HG02763 (cell line): Measurements from ENCODE around the gene AGO1.
"Not testable (repeated sequence)": the region's sequence is repeated elsewhere in the genome, so short reads cannot be mapped to it uniquely, and the experiment has no call there.

Experiments used
- ATAC-seq: cut with Tn5 transposase; IDR thresholded peaks from one replicate; pipeline ENCODE4 v1.9.1; 2021; ENCODE audit warnings: mild to moderate bottlenecking, moderate library complexity; ENCODE audit not compliant: unreplicated experiment

AGO1 gene

DNA sequence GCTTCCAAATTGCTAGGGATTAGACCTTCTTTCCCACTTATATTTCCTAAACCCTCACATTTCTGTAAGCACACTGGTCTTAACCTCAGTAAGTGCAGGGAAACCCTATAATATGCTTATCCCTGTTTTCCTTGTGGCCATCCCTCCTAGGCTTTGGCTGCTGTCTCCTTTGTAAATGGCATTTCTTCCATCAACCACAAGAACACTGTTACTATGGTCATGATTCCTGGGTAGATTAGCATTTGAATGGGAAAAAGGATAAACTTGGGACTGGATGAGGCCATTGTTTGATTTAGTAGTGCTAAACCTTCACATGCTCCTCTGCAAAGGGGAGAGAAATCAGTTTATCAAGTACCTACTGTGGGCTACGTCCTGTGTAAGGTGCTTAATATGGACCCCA lies 31.7 kb downstream of the AGO1 start:
- no peak for ATAC-seq

GRCh38 chr1:35915693-35916092 lies 32.7 kb downstream of the AGO1 start:
- no peak for ATAC-seq

DNA sequence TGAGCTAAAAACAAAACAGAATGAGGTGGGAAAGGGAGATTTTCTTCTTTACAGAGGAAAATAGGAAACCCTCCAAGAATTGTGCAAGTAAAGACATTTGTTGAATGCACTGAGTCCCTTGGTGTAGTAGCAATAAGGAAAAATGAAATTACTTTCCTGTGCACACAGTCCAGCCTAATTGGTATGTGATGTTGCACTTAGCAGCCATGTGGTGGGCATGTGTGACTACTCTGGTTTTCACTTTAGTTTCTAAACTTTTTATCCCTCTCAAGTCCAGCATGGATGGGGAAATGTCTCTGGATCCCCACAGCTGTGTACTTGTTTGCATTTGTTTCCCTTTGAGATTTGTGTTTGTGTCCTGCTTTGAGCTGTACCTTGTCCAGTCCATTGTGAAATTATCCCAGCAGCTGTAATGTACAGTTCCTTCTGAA lies 40.8 kb downstream of the AGO1 start:
- no peak for ATAC-seq

DNA sequence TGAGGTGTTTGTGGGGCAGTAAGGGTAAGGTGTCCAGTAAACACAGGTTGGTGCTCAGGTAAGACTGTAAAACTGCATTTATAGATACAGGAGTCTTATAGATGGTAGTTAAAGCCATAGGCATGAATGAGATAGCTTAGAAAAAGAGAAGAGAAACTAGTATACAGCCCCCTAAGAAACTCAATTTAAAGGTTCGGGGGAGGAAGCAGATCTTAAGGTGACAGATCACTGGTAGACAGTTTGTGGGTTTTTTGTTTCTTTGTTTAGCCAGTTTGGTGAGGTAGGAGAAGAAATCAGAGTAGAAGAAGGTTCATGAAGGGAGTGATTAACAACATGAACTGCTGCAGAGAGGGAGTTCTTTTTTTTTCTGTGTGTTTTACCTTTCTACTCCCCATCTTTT lies 41.8 kb downstream of the AGO1 start:
- ATAC-seq, result no peak

DNA sequence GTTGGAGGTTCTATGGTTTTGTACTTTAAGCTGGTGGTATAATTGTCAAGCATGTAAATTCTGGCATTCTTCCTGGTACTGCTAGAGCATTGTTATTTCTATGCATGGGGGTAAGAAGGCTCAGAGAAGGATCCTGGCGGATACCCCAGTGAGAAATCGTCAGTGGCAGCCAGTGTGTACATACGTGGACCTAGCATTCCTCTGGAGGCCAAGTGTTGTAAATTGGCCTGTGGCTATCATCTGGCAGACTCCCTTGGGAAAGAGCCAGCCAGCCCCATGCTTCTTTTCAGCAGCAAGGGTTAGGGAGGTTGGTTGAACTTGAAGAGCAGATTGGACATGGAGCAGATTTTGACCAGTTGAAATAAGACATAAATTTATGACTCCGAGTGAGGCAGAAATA lies 42.7 kb downstream of the AGO1 start:
- ATAC-seq, result no peak

DNA sequence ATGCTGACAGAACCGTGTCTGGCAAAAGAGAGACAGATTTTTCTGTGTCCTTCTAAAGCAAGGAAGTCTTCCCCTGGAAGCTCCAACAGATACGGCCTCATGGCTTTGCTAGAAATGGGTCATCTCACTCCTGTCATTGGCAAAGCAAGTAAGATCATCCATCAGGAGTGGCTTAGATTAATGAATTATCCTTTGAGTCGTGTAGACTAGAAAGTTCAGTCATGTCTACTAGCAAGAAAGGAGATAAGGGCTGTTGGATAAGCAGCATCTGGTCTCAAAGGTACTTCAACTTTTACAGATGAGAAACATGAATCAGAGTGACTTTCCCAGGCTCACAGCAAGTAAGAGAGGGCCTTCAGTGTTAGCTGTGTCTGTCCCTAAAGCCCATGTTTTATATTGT lies 44.5 kb downstream of the AGO1 start:
- no peak for ATAC-seq

GRCh38 chr1:35929730-35930592 lies 47.0 kb downstream of the AGO1 start:
- ATAC-seq, result no peak

DNA sequence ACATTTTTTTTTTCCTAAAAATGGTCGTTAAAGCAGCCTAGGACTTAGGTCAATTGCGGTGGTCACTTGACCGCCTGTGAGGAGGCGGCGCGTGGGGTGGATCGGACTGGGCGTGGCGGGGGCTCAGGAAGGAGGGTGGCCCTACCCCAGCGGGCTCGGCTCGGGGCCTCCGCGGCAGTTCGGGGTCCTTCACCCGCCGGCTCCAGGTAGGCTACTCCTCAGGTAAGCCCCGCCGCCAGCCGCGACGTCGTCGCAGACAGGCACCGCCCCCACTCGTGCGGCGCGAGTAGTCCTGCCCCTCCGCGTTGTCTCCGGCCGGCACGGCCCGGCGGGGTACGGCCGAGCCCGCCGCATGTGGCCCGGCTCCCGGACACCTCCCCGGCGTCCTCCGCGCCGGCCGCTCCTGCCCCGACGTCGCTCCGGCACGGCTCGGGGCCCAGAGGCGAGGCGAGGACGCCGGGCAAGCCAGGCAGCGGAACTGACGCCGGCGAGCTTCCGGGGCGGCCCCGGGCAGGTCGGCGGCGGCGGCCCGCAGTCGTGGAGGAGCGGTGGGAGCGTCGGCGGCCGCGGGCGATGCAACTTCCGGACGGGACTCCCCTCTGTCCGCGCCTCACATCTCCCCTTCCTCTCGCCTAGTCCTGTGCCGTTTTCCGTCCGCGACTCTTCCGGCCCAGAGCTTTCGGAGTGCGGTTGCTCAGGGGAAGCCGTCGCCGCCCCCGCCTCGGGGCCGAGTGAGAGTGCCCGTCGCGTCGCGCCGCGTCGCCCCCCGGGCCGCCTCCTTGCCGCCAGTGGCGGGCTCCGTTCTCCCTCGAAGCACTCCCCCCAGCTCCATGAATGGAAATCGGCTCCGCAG lies 47.8 kb downstream of the AGO1 start, which contains the start of gene AGO3:
AGO3 (plus strand) TSS at position 513 of the 853 bp plus-strand sequence; CDS start at position 835, 322 bp downstream.
- ATAC-seq, result peak; percentile 84

GRCh38 chr1:35931446-35932157 lies 48.6 kb downstream of the AGO1 start:
- peak; percentile 27 for ATAC-seq

GRCh38 chr1:35932158-35932636 lies 49.2 kb downstream of the AGO1 start:
- no peak for ATAC-seq

GRCh38 chr1:35932941-35933340 lies 49.9 kb downstream of the AGO1 start:
- no peak for ATAC-seq

DNA sequence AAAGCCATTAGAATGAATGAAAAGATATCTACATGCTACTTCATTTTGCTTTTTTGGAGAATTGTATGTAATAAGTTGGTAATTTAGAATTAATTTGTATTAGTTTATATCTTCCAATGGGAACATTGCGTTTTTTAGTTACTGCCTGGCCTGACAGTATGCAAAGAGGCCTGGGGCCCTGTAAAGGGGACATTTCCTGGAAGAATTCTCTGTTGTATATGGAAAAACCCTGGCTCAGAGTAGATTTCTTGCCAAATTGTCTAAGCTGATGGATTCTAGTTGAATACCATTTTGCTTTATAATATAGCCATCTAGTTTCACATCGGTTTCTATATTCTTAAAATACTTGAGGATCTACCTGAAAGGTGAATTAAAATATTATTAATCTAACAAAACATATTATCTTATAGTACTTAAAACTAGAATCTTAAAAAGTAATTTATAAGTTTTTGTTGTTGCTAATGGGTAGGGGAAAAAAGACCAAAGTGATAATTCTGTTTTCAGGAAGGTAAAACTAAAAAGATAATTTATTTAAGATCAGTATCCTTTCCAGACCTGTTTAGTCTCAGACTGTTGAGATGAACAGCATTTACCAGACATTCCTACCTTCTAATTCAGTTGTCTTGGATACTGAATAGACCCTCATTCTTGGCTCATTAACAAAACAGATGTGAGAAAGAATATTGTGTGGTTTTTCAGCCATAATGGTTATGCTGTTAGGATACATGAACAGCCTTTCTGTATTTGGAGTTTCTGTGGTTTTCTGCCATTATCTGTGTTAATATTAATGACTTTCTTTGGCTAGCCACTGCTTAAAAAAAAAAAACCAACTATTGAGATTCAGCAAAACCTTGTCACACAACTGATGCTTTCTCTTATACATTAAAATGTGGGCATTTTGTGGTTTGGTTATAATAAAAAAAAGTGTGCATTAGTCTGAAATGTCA lies 52.7 kb downstream of the AGO1 start:
- no peak for ATAC-seq

DNA sequence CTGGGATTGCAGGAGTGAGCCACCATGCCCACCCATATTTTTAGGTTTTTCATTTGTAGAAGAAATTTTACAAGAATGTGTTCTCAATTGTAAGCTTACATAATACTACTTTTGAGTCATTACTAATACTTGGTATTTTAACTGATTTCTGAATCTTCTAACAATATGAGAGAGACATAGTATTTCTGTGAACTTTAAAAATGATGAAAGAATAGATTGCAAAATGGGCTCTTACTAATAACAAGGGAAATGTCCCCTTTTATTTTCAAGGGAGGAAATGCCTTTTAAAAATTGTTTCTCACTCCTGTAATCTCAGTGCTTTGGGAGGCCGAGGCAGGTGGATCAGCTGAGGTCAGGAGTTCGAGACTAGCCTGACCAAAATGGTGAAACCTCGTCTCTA lies 53.8 kb downstream of the AGO1 start:
- no peak for ATAC-seq

GRCh38 chr1:35939484-35939883 lies 56.5 kb downstream of the AGO1 start:
- no peak for ATAC-seq

- no peak for ATAC-seq
These were observed 62.3 kb downstream of the AGO1 start for GRCh38 chr1:35945327-35945726.

DNA sequence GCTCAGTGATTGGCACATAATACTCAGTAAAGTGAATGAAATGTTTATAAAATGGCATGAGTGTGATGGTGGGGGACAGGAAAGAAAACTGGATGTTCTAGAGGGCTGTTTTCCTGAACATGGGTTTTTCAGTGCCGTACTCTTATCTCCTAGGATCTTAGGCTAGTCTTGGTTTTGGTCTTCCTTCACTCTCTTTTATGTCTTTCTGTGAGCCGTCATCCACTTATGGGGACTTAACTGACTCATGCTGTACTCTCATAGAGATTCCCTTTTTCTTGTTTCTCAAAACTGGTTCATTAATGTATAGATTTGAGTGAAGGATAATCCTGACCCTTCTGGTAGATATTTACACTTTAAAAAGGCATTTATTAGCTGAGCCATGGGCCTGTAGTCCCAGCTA lies 64.5 kb downstream of the AGO1 start:
- no peak for ATAC-seq

DNA sequence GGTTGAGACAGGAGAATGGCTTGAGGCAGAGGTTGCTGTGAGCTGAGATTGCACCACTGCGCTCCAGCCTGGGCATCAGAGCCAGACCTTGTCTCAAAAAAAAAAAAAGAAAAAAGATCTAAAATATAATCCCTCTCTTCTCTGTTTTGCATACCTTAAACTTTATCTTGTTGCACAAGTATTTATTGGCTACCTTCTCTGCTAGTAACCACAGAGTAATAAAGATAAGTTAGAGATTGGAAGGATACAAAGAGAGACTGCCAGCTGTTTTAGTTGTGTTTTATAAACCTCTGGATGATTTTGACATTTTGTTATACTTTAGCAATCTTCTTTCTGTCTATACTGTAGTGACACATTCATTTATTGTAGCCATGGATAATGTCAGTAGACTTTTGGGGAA lies 75.5 kb downstream of the AGO1 start:
- no peak for ATAC-seq

DNA sequence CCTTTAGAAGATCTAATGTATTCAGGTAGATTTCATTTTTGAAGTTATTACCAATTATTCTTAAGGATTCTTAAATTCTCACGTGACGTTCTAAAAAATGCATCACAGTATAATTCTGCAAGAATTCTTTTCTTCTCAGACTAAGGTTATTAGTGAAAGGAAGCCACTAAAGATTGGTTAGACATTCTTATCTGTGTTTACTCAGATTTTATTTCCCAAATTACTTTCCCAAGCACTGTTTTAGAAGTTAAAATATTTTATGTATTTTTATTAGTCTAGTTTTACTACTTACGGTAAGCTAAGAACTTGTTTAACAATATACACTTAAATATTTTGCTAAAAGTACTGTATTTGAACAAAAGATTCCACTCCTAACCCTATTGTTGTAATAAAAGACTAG lies 76.3 kb downstream of the AGO1 start:
- ATAC-seq, result no peak

DNA sequence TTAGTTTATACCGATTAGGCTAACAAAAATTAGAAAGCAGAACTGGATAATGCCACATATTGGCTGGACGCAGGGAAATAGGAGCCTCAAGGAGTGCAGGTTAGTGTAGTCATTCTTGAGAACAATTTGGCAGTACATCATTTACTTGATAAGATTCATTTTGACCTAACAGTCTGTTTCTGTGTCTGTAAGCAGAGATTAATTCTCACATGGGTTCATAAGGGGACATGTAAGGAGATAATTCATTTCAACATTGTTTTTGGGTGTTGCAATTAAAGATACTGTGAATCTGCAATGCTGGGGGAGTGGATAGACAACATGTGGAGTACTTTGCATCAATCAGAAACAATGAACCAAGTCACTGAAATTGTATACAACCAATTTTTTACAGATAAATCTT lies 79.9 kb downstream of the AGO1 start:
- no peak for ATAC-seq

- not testable (repeated sequence) for ATAC-seq
These were observed 81.3 kb downstream of the AGO1 start for GRCh38 chr1:35964277-35964676.
